Keratinocyte (primary cell): ENCODE measurements around the gene SOD1. TPM values are rescaled to one million over a fixed set of nuclear protein-coding genes. Genes with fewer than 3 reads are reported as not detected.

Experiments
- DNase-seq: peaks from one replicate; pipeline ENCODE4 v3.0.0-alpha.2; 2011; ENCODE audit warnings: low read depth, missing footprints, low spot score
- FAIRE-seq: peaks from 2 replicates; lab custom pipeline; 2011; peaks lifted over from hg19 to GRCh38; lab: Jason Lieb, UNC
- H2AFZ ChIP-seq: 2 replicates; pipeline ENCODE4 v1.6.0; 2012; ENCODE audit warnings: low read length, control low read depth, inconsistent platforms; ENCODE audit not compliant: control insufficient read depth
- H3K27ac ChIP-seq: 2 replicates; pipeline ENCODE4 v1.5.1; 2011; ENCODE audit warnings: low read length; ENCODE audit not compliant: control insufficient read depth, insufficient read depth
- H3K27me3 ChIP-seq: 3 replicates; pipeline ENCODE4 v1.6.0; 2011; ENCODE audit warnings: low read length; ENCODE audit not compliant: control insufficient read depth, insufficient read depth; ENCODE audit errors: extremely low read depth
- H3K36me3 ChIP-seq, 2 experiments: 2 replicates in 1 of 2; 3 replicates in 1 of 2; pipeline ENCODE4 v1.5.1; 2011; ENCODE audit warnings: low read length in 2 of 2, mild to moderate bottlenecking in 1 of 2; ENCODE audit not compliant: control insufficient read depth in 2 of 2, insufficient read depth in 2 of 2; ENCODE audit errors: extremely low read depth in 1 of 2
- H3K4me1 ChIP-seq: 3 replicates; pipeline ENCODE4 v1.5.1; 2011; ENCODE audit warnings: low read length; ENCODE audit not compliant: control insufficient read depth, insufficient read depth; ENCODE audit errors: extremely low read depth
- H3K4me2 ChIP-seq: 3 replicates; pipeline ENCODE4 v1.6.0; 2011; ENCODE audit warnings: low read depth, low read length; ENCODE audit not compliant: control insufficient read depth, insufficient read depth; ENCODE audit errors: extremely low read depth
- H3K4me3 ChIP-seq, 3 experiments: fragments of 200-600 bp in 1 of 3; sonication (generic) in 1 of 3; 2 replicates in 2 of 3; 3 replicates in 1 of 3; pipeline ENCODE4 v1.5.1; 2011 to 2016; ENCODE audit warnings: low read length in 3 of 3, mild to moderate bottlenecking in 3 of 3, control low read depth in 2 of 3, inconsistent platforms in 1 of 3, low read depth in 1 of 3, mixed read lengths in 1 of 3, mixed run types in 1 of 3, moderate library complexity in 1 of 3; ENCODE audit not compliant: control insufficient read depth in 2 of 3, insufficient read depth in 2 of 3; ENCODE audit errors: extremely low read depth in 1 of 3
- H3K79me2 ChIP-seq: 2 replicates; pipeline ENCODE4 v1.6.0; 2012; ENCODE audit warnings: low read length; ENCODE audit not compliant: control insufficient read depth, insufficient read depth
- H3K9ac ChIP-seq: 3 replicates; pipeline ENCODE4 v1.6.0; 2011; ENCODE audit warnings: low read length; ENCODE audit not compliant: control insufficient read depth, insufficient read depth; ENCODE audit errors: extremely low read depth
- H3K9me1 ChIP-seq: 3 replicates; pipeline ENCODE4 v1.6.0; 2011; ENCODE audit warnings: low read length; ENCODE audit not compliant: control insufficient read depth, insufficient read depth; ENCODE audit errors: extremely low read depth
- H3K9me3 ChIP-seq: 2 replicates; pipeline ENCODE4 v1.5.1; 2012; ENCODE audit warnings: low read depth, low read length; ENCODE audit not compliant: control insufficient read depth
- H4K20me1 ChIP-seq: 3 replicates; pipeline ENCODE4 v1.6.0; 2011; ENCODE audit warnings: low read length; ENCODE audit not compliant: control insufficient read depth, insufficient read depth; ENCODE audit errors: extremely low read depth
- CTCF ChIP-seq, 3 experiments: IDR thresholded peaks in 1 of 3; conservative IDR thresholded peaks in 1 of 3; optimal IDR thresholded peaks in 1 of 3; 2 replicates in 2 of 3; 3 replicates in 1 of 3; pipeline versions ENCODE3 to v1.5.1; 2011; ENCODE audit warnings: low read length in 3 of 3, mild to moderate bottlenecking in 3 of 3, moderate library complexity in 2 of 3, control low read depth in 1 of 3, inconsistent platforms in 1 of 3; ENCODE audit not compliant: insufficient read depth in 2 of 3; ENCODE audit errors: extremely low read depth in 1 of 3
- EZH2 ChIP-seq: IDR thresholded peaks from one replicate; pipeline ENCODE4 v1.6.1; 2012; ENCODE audit warnings: inconsistent platforms, mild to moderate bottlenecking, low read length, moderate library complexity
- dilution Hi-C: fragments of 300-500 bp; cut with MboI; formaldehyde crosslinking; loops from one replicate; pipeline ENCODE4 v1.7.0; 2020; ENCODE audit warnings: low sequenced_read_pairs; ENCODE audit not compliant: extremely low pct_ligation_motif_present
- polyA plus RNA-seq, 5 experiments: library from polyadenylated mRNA; depleted of rRNA in 3 of 5; stranded (reverse) in 3 of 5; stranded (forward) in 1 of 5; unstranded in 1 of 5; fragments of >200 nt; gene quantifications; 1 replicate in 1 of 5; 2 replicates in 3 of 5; 3 replicates in 1 of 5; pipeline versions ENCODE4 v1.2.1 to v1.2.3, GENCODE V29; 2011 to 2012; ENCODE audit warnings: missing spikeins in 2 of 5, low read depth in 1 of 5, low replicate concordance in 1 of 5

Gene SOD1
- polyA plus RNA-seq, 1 donor (not counting 4 experiments of a cell fraction or from before 2014, with no cell fraction given), result 426 TPM

DNA sequence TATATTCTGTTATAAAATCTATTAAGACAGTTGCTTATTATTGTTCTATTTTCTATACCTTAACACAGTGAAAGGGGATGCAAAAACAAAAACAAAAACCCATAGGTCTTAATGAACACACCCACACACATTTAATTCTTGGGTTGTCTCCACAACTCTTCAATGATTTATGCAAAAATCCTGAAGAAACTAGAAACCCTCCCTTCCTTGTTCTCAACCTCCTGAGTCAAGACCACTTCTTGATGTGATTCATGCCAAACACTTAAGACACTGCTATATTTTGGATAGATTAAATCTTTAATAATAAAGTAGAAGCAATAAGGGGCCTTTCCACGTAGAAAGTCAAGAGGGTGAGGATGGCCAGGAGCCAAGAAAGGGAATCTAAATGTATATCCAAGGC is 49.0 kb downstream of the SOD1 start:
- no peaks in the 10 kb centered on the region for H3K4me1 ChIP-seq
- H3K27me3 ChIP-seq, result no peaks in the 10 kb centered on the region
- FAIRE-seq, result no peak
- peaks cover 84% of the 10 kb centered on the region for H3K79me2 ChIP-seq
- H3K9me1 ChIP-seq, result no peaks in the 10 kb centered on the region
- no peak overlapping the region for H3K27ac ChIP-seq
- peaks cover 0 to 4% of the 10 kb centered on the region in 2 experiments for H3K36me3 ChIP-seq
- dilution Hi-C loops, result no loop called here
- H3K9ac ChIP-seq, result no peak overlapping the region
- H3K4me3 ChIP-seq, result no peak overlapping the region
- H3K4me2 ChIP-seq, result no peak overlapping the region
- no peaks in the 10 kb centered on the region for H3K9me3 ChIP-seq
- peaks cover 10% of the 10 kb centered on the region for H4K20me1 ChIP-seq
- no peak overlapping the region for H2AFZ ChIP-seq
- no peak for TF ChIP-seq CTCF (optimal IDR thresholded peaks at IDR 0.05 in 1 of 3, IDR thresholded peaks at IDR 0.05 in 1 of 3, conservative IDR thresholded peaks at IDR 0.05 in 1 of 3; ENCODE audit: extremely low read depth in 1 of 3, insufficient read depth in 2 of 3, low read length in 3 of 3)
- TF ChIP-seq EZH2, result no peak
- no peak for DNase-seq

GRCh38 chr21:31710586-31710985 is 51.1 kb downstream of the SOD1 start:
- Histone ChIP-seq H3K27me3 (no peaks in the 10 kb centered on the region), H3K36me3 (peaks cover 0 to 4% of the 10 kb centered on the region in 2 experiments), H4K20me1 (peaks cover 21% of the 10 kb centered on the region), H3K79me2 (peaks cover 98% of the 10 kb centered on the region), H3K9me3 (no peaks in the 10 kb centered on the region), H3K9me1 (no peaks in the 10 kb centered on the region), H3K9ac (no peak overlapping the region), H3K4me2 (no peak overlapping the region), H3K4me1 (peaks cover 13% of the 10 kb centered on the region), H2AFZ (no peak overlapping the region), H3K4me3 (no peak overlapping the region), H3K27ac (no peak overlapping the region)
- dilution Hi-C loops, result no loop called here
- TF ChIP-seq EZH2, result no peak
- no peak for TF ChIP-seq CTCF (optimal IDR thresholded peaks at IDR 0.05 in 1 of 3, IDR thresholded peaks at IDR 0.05 in 1 of 3, conservative IDR thresholded peaks at IDR 0.05 in 1 of 3; ENCODE audit: extremely low read depth in 1 of 3, insufficient read depth in 2 of 3, low read length in 3 of 3)
- no peak for DNase-seq
- FAIRE-seq, result no peak
